K562 (cell line): ENCODE measurements around the gene MELK. TPM values are rescaled to one million over a fixed set of nuclear protein-coding genes. Genes with fewer than 3 reads are reported as not detected.

Source experiments
- ATAC-seq: fragments of 200-7000 bp; cut with Tn5 transposase; 3 replicates; pipeline ENCODE4 v1.9.1; 2020; ENCODE audit warnings: moderate library complexity
- BruUV-seq: library from RNA; stranded (reverse); fragments of 400-500 nt; replicated peaks from 2 replicates; lab custom pipeline; 2021; lab: Mats Ljungman, UMichigan
- CTCF ChIA-PET: fragments of 300-600 bp; formaldehyde crosslinking; extraction: SDS; loops from one replicate; lab custom pipeline; 2021; ENCODE audit warnings: low intra/inter-chr PET ratio; lab: Yijun Ruan, JAX
- POLR2A ChIA-PET: fragments of 300-600, 350-650 bp; sonication (Branson Sonifier 250); formaldehyde crosslinking; extraction: SDS; loops from one replicate; lab custom pipeline; 2021; ENCODE audit warnings: antibody characterized with exemption, inconsistent platforms; lab: Yijun Ruan, JAX
- DNase-seq, 4 experiments: peaks; one replicate each; pipeline versions ENCODE4 v3.0.0 to v3.0.0-alpha.2; 2011 to 2018; ENCODE audit warnings: low spot score in 3 of 4, mixed read lengths in 3 of 4; ENCODE audit errors: extremely low read depth in 1 of 4
- FAIRE-seq: peaks from 2 replicates; lab custom pipeline; 2011; peaks lifted over from hg19 to GRCh38; lab: Jason Lieb, UNC
- H2AFZ ChIP-seq: 2 replicates; pipeline ENCODE4 v1.6.0; 2011; ENCODE audit warnings: low read depth, low read length, control low read depth, inconsistent platforms
- H3K27ac ChIP-seq: fragments of 200-600 bp; 3 replicates; pipeline ENCODE4 v1.8.0; 2011; ENCODE audit warnings: low read depth, mild to moderate bottlenecking, control low read depth, inconsistent platforms, low read length, moderate library complexity, mixed read lengths; ENCODE audit errors: extremely low read depth
- H3K27me3 ChIP-seq, 2 experiments: fragments of 300-600 bp in 1 of 2; 2 replicates in 1 of 2; 3 replicates in 1 of 2; pipeline versions ENCODE4 v1.6.0 to v1.8.0; 2011; ENCODE audit warnings: inconsistent platforms in 2 of 2, low read length in 2 of 2, mild to moderate bottlenecking in 1 of 2, mixed read lengths in 1 of 2, moderate library complexity in 1 of 2; ENCODE audit not compliant: control insufficient read depth in 2 of 2, insufficient read depth in 2 of 2
- H3K36me3 ChIP-seq: fragments of 300-600 bp; 3 replicates; pipeline ENCODE4 v1.8.0; 2011; ENCODE audit warnings: mild to moderate bottlenecking, low read length, inconsistent platforms; ENCODE audit not compliant: control insufficient read depth, insufficient read depth
- H3K4me1 ChIP-seq, 2 experiments: fragments of 200-600 bp in 1 of 2; replicated peaks in 1 of 2; 2 replicates in 1 of 2; 3 replicates in 1 of 2; pipeline versions ENCODE4 v1.5.1 to v1.8.0; 2011; ENCODE audit warnings: inconsistent platforms in 2 of 2, low read length in 2 of 2, mild to moderate bottlenecking in 1 of 2, mixed read lengths in 1 of 2, moderate library complexity in 1 of 2; ENCODE audit not compliant: control insufficient read depth in 2 of 2, insufficient read depth in 2 of 2
- H3K4me2 ChIP-seq: 2 replicates; pipeline ENCODE4 v1.6.1; 2011; ENCODE audit warnings: low read length, control low read depth, inconsistent platforms, mixed read lengths; ENCODE audit not compliant: insufficient read depth
- H3K4me3 ChIP-seq: fragments of 200-600 bp; sonication (generic), shearing (Covaris generic); 2 replicates; pipeline ENCODE4 v1.5.1; 2016; ENCODE audit warnings: control low read depth, inconsistent platforms
- H3K79me2 ChIP-seq: fragments of 200-600 bp; 3 replicates; pipeline ENCODE4 v1.8.0; 2011; ENCODE audit warnings: low read length, inconsistent platforms; ENCODE audit not compliant: control insufficient read depth, insufficient read depth
- H3K9ac ChIP-seq, 2 experiments: 2 replicates each; pipeline versions ENCODE4 v1.6.0 to v1.6.1; 2011; ENCODE audit warnings: low read depth in 2 of 2, low read length in 2 of 2, control low read depth in 1 of 2, inconsistent platforms in 1 of 2, mild to moderate bottlenecking in 1 of 2, mixed read lengths in 1 of 2; ENCODE audit not compliant: insufficient read depth in 1 of 2
- H3K9me1 ChIP-seq: one replicate; pipeline ENCODE4 v1.6.0; 2011; ENCODE audit warnings: inconsistent platforms, mild to moderate bottlenecking, low read length, moderate library complexity; ENCODE audit not compliant: control insufficient read depth, insufficient read depth
- H3K9me3 ChIP-seq: replicated peaks from 2 replicates; pipeline ENCODE4 v1.5.1; 2011; ENCODE audit warnings: low read depth, low read length, inconsistent platforms; ENCODE audit not compliant: control insufficient read depth, insufficient read depth
- H4K20me1 ChIP-seq: replicated peaks from 2 replicates; pipeline ENCODE4 v1.6.1; 2011; ENCODE audit warnings: low read length, inconsistent platforms, mixed read lengths; ENCODE audit not compliant: control insufficient read depth, insufficient read depth
- AFF1 ChIP-seq, 2 experiments: fragments of 450-650 bp; IDR thresholded peaks; 2 replicates each; pipeline ENCODE4 v1.6.1; 2018; ENCODE audit warnings: mild to moderate bottlenecking in 2 of 2, low read depth in 1 of 2; ENCODE audit not compliant: partially characterized antibody in 2 of 2
- ARNT ChIP-seq, 2 experiments: fragments of 450-650 bp; IDR thresholded peaks; 2 replicates each; pipeline ENCODE4 v1.6.1; 2016; ENCODE audit warnings: mild to moderate bottlenecking in 1 of 2
- ELF4 ChIP-seq: fragments of 450-650 bp; formaldehyde crosslinking; IDR thresholded peaks from 2 replicates; pipeline ENCODE4 v1.4.0; 2022; ENCODE audit warnings: missing genetic modification characterization
- FOXJ2 ChIP-seq: fragments of 200-800 bp; sonication (Bioruptor generic); IDR thresholded peaks from 2 replicates; pipeline ENCODE4 v1.6.1; 2016; ENCODE audit warnings: missing genetic modification characterization, missing compliant biosample characterization
- HDAC8 ChIP-seq: fragments of 450-650 bp; IDR thresholded peaks from 2 replicates; pipeline ENCODE4 v1.6.1; 2016; ENCODE audit warnings: mild to moderate bottlenecking, missing genetic modification characterization, moderate library complexity, missing compliant biosample characterization
- HINFP ChIP-seq: fragments of 450-650 bp; conservative IDR thresholded peaks from 2 replicates; pipeline ENCODE4 v1.6.1; 2016; ENCODE audit warnings: missing genetic modification characterization, low read depth, mild to moderate bottlenecking, control low read depth, missing compliant biosample characterization
- ZNF253 ChIP-seq: fragments of 250-450 bp; sonication (Bioruptor Pico); conservative IDR thresholded peaks from 2 replicates; pipeline ENCODE4 v1.6.1; 2021; ENCODE audit warnings: mild to moderate bottlenecking
- ZNF282 ChIP-seq: sonication (generic); formaldehyde crosslinking; IDR thresholded peaks from 2 replicates; pipeline ENCODE4 v1.8.1; 2023; ENCODE audit warnings: missing genetic modification reagents
- ZNF668 ChIP-seq: fragments of 250-450 bp; sonication (Bioruptor Pico); IDR thresholded peaks from 2 replicates; pipeline ENCODE4 v1.8.0; 2022; ENCODE audit warnings: mild to moderate bottlenecking, inconsistent platforms
- WGBS: fragments of 100-300 bp; shearing (Covaris generic); methylation state at CpG from one replicate; pipeline ENCODE4 v1.1.6; 2016; ENCODE audit warnings: low coverage, mixed read lengths; ENCODE audit not compliant: insufficient coverage; ENCODE audit errors: missing lambda C conversion rate; 5-methylcytosine and 5-hydroxymethylcytosine counted together
- in situ Hi-C: fragments of 300-500 bp; cut with MboI; formaldehyde crosslinking; loops from 4 replicates; pipeline ENCODE4 v1.15.0; 2018; ENCODE audit warnings: inconsistent platforms, mixed read lengths
- intact Hi-C: fragments of 100-400 bp; cut with micrococcal nuclease; formaldehyde crosslinking; loops from 2 replicates; pipeline ENCODE4 v1.14.2; 2022
- polyA plus RNA-seq, 8 experiments: library from polyadenylated mRNA; depleted of rRNA in 4 of 8; stranded (reverse) in 5 of 8; unstranded in 3 of 8; fragments of >200 nt; fragmentation: Nextera tagmentation in 2 of 8; fragmentation: Illumina TruSeq in 1 of 8; extraction: Ambion mirVana in 2 of 8; extraction: Trizol in 1 of 8; gene quantifications; 2 replicates each; pipeline versions ENCODE4 v1.2.1 to v1.2.3, GENCODE V29; 2011 to 2014; ENCODE audit warnings: inconsistent platforms in 1 of 8, missing spikeins in 1 of 8
- total RNA-seq, 7 experiments: library from RNA; depleted of rRNA in 6 of 7; stranded (reverse); fragments of >200 nt in 6 of 7; fragmentation: Illumina TruSeq in 2 of 7; extraction: Trizol in 2 of 7; gene quantifications; 2 replicates each; pipeline versions ENCODE4 v1.2.1 to v1.2.3, GENCODE V29; 2011 to 2021; ENCODE audit warnings: low replicate concordance in 1 of 7

Gene MELK
- total and polyA plus RNA-seq, 9 of the 15 experiments (the other 6 are each of a cell fraction or from before 2014, with no cell fraction given): 33.3 to 57.3 (median 43.8) TPM

- H3K9me3 ChIP-seq: no peaks in the 10 kb centered on the region
- FAIRE-seq (no peak), DNase-seq (no peak), ATAC-seq (no peak)
- no peaks in the 10 kb centered on the region for H3K27me3 ChIP-seq
- no peaks in the 10 kb centered on the region for H4K20me1 ChIP-seq
- no peak overlapping the region for H3K4me3 ChIP-seq
- no peak overlapping the region for H2AFZ ChIP-seq
- no peaks in the 10 kb centered on the region for H3K4me1 ChIP-seq
- peaks cover 32% of the 10 kb centered on the region; the same call in 2 of the 3 replicates for H3K36me3 ChIP-seq
- BruUV-seq: no TSS peak
- WGBS: 78% methylated on average over 2 of the region's 2 CpGs
- intact Hi-C loops (no loop called here), in situ Hi-C loops (no loop called here)
- H3K9ac ChIP-seq: no peak overlapping the region
- H3K27ac ChIP-seq: no peak overlapping the region
- ChIA-PET POLR2A (no interaction called here), CTCF (no interaction called here)
- no peaks in the 10 kb centered on the region for H3K9me1 ChIP-seq
- TF ChIP-seq FOXJ2: no peak
- no peak for TF ChIP-seq AFF1 (IDR thresholded peaks at IDR 0.05; ENCODE audit: low read depth in 1 of 2, partially characterized antibody in 2 of 2)
- TF ChIP-seq ARNT (IDR thresholded peaks at IDR 0.05): no peak
- TF ChIP-seq ZNF253 (CRISPR knock-in tag): no peak
- no peak for TF ChIP-seq HDAC8
- no peak for TF ChIP-seq ZNF668 (CRISPR knock-in tag)
- no peak for TF ChIP-seq ZNF282 (CRISPR knock-in tag)
- no peak for TF ChIP-seq ELF4
- no peak for TF ChIP-seq HINFP (tag)
- H3K4me2 ChIP-seq: no peak overlapping the region
- H3K79me2 ChIP-seq: no peaks in the 10 kb centered on the region
Observed at GRCh38 chr9:36679710-36680109, 107.0 kb downstream of the MELK start.
